Ishikawa (cell line): Measurements from ENCODE around the gene DERA.

ENCODE experiments used
- CEBPB ChIP-seq: IDR thresholded peaks from 2 replicates; pipeline ENCODE4 v1.6.1; 2012
- CREB1 ChIP-seq: IDR thresholded peaks from 2 replicates; pipeline ENCODE4 v1.6.1; 2012; ENCODE audit warnings: low read depth
- EGR1 ChIP-seq: IDR thresholded peaks from 2 replicates; pipeline ENCODE4 v1.6.1; 2012
- EP300 ChIP-seq: IDR thresholded peaks from 2 replicates; pipeline ENCODE4 v1.6.1; 2012; ENCODE audit warnings: borderline replicate concordance
- FOXM1 ChIP-seq: IDR thresholded peaks from 2 replicates; pipeline ENCODE4 v1.6.1; 2012; ENCODE audit warnings: low read depth, borderline replicate concordance
- NFIC ChIP-seq: IDR thresholded peaks from 2 replicates; pipeline ENCODE4 v1.6.1; 2012
- RAD21 ChIP-seq: IDR thresholded peaks from 2 replicates; pipeline ENCODE4 v1.6.1; 2012; ENCODE audit warnings: low read depth
- REST ChIP-seq: IDR thresholded peaks from 2 replicates; pipeline ENCODE4 v1.6.1; 2012; ENCODE audit warnings: low read depth, mild to moderate bottlenecking
- TAF1 ChIP-seq: IDR thresholded peaks from 2 replicates; pipeline ENCODE4 v1.6.1; 2012; ENCODE audit warnings: low read depth, mild to moderate bottlenecking
- TCF12 ChIP-seq: IDR thresholded peaks from 2 replicates; pipeline ENCODE4 v1.6.1; 2012; ENCODE audit warnings: low read depth
- TEAD4 ChIP-seq: IDR thresholded peaks from 2 replicates; pipeline ENCODE4 v1.6.1; 2012
- USF1 ChIP-seq: IDR thresholded peaks from 2 replicates; pipeline ENCODE4 v1.6.1; 2012
- YY1 ChIP-seq: IDR thresholded peaks from 2 replicates; pipeline ENCODE4 v1.6.1; 2012; ENCODE audit warnings: low read depth
- ZBTB7A ChIP-seq: IDR thresholded peaks from 2 replicates; pipeline ENCODE4 v1.6.1; 2012; ENCODE audit warnings: low read depth
- TF ChIP-seq, protein P1 (sequence below): IDR thresholded peaks from 2 replicates; pipeline ENCODE4 v1.6.1; 2012

The DERA gene

GRCh38 chr12:15932971-15933370 lies 21.8 kb downstream of the DERA start:
- TF ChIP-seq EGR1 (no peak), CEBPB (no peak), RAD21 (no peak), TCF12 (no peak), FOXM1 (no peak), TAF1 (no peak), USF1 (no peak), NFIC (no peak), CREB1 (no peak), ZBTB7A (no peak), REST (no peak), YY1 (no peak), EP300 (no peak), TEAD4 (no peak)
- TF ChIP-seq, protein P1, sequence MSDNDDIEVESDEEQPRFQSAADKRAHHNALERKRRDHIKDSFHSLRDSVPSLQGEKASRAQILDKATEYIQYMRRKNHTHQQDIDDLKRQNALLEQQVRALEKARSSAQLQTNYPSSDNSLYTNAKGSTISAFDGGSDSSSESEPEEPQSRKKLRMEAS, result no peak

- TF ChIP-seq, protein P1, result no peak
- TF ChIP-seq EGR1 (no peak), TCF12 (no peak), RAD21 (no peak), ZBTB7A (no peak), YY1 (no peak), REST (no peak)
Measured at GRCh38 chr12:15933751-15934150, 22.6 kb downstream of the DERA start.

DNA sequence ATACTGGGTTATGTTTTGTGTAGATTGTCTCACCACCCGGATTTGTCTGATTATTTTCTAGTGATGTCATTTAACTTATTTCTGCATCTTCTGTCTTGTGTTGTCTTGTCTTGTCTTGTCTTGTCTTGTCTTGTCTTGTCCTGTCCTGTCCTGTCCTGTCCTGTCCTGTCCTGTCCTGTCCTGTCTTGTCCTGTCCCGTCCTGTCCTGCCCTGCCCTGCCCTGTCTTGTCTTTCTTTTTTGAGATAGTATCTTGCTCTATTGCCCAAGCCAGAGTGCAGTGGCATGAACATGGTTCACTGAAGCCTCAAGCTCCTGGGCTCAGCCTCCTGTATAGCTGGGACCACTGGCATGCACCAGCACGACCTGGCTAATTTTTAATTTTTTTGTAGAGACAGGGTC lies 25.6 kb downstream of the DERA start:
- TF ChIP-seq, protein P1, result no peak

DNA sequence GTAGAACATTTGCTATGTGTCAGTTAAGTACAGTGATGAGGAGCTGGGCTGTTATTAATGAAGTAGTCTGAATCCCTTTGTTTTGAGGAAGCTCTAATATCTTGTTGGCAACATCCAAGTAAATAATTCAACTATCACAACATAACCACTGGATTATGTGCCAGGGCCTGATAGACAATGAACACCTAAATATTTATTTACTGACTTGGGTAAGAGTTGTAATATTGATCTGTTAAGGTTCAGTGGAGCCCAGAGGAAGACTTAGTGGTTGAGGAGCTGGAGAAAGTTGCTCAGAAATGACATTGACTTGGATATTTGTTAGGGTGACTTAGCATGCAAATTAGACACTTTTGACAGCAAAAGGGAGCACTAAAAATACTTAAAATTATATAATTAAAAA lies 26.8 kb downstream of the DERA start:
- TF ChIP-seq REST (no peak), FOXM1 (no peak), EP300 (no peak), ZBTB7A (no peak), USF1 (no peak), YY1 (no peak), TAF1 (no peak), TEAD4 (no peak), TCF12 (no peak), CEBPB (no peak), CREB1 (no peak), RAD21 (no peak), NFIC (no peak), EGR1 (no peak)

GRCh38 chr12:15939111-15939510 lies 28.0 kb downstream of the DERA start:
- TF ChIP-seq TAF1 (no peak), TCF12 (no peak), FOXM1 (no peak), USF1 (no peak), RAD21 (no peak), ZBTB7A (no peak), TEAD4 (no peak), NFIC (no peak), EP300 (no peak), CEBPB (no peak), YY1 (no peak), CREB1 (no peak), REST (no peak), EGR1 (no peak)
- TF ChIP-seq, protein P1, result no peak
